ENCODE data around the gene ZSWIM4. TPM values are rescaled to one million over a fixed set of nuclear protein-coding genes. Genes with fewer than 3 reads are reported as not detected.
A peak's percentile ranks its signal among the peaks of the same experiment; 100 is the strongest.

ZSWIM4 gene
- total RNA-seq, 1 experiment from 2014 or later, result 8.7 TPM

GRCh38 chr19:13795595-13796300, 505 bp downstream of the ZSWIM4 start:
- no TSS peak for BruUV-seq (replicated peaks)
- intact Hi-C loops (cut with micrococcal nuclease; ENCODE audit: unreplicated experiment), result no loop called here
- ChIA-PET CTCF (no interaction called here), POLR2A (interaction anchor here (0.6 kb wide), 2 partner anchors 67 to 616 kb away, joined by 5 to 12 read pairs; no protein-coding TSS in a partner anchor)
- Histone ChIP-seq H3K27ac (ENCODE audit: low read length) (peak overlapping the region; percentile 83), H3K4me1 (ENCODE audit: control insufficient read depth, insufficient read depth, low read length) (peaks cover 17% of the 10 kb centered on the region), H3K4me3 (ENCODE audit: low read depth in 2 of 2, low read length in 2 of 2) (peak overlapping the region; percentile 68 to 74), H3K27me3 (ENCODE audit: control insufficient read depth, insufficient read depth, low read length) (no peaks in the 10 kb centered on the region), H3K9me3 (ENCODE audit: control insufficient read depth, insufficient read depth, low read depth, low read length) (no peaks in the 10 kb centered on the region), H3K36me3 (ENCODE audit: control insufficient read depth, insufficient read depth, low read length) (no peaks in the 10 kb centered on the region; the same call in 1 of the 2 replicates)
- in situ Hi-C loops (cut with HindIII; ENCODE audit: low pct_unique_long_range_greater_than_20kb, low sequenced_read_pairs), result no loop called here
- ATAC-seq, result peak; percentile 43
- no peak for DNase-seq (ENCODE audit: low read depth, low spot score)
- TF ChIP-seq TCF7L2 (IDR thresholded peaks at IDR 0.05; ENCODE audit: low read depth, low read length) (no peak), REST (IDR thresholded peaks at IDR 0.05; ENCODE audit: insufficient read depth in 1 of 2, low read depth in 2 of 2, low read length in 1 of 2) (no peak), POLR2AphosphoS5 (IDR thresholded peaks at IDR 0.05; ENCODE audit: low read depth, low read length) (no peak), SIN3A (IDR thresholded peaks at IDR 0.05; ENCODE audit: borderline replicate concordance, insufficient read depth, low read depth, low read length) (no peak; the same call in 1 of the 2 replicates)
- TF ChIP-seq, protein P1, sequence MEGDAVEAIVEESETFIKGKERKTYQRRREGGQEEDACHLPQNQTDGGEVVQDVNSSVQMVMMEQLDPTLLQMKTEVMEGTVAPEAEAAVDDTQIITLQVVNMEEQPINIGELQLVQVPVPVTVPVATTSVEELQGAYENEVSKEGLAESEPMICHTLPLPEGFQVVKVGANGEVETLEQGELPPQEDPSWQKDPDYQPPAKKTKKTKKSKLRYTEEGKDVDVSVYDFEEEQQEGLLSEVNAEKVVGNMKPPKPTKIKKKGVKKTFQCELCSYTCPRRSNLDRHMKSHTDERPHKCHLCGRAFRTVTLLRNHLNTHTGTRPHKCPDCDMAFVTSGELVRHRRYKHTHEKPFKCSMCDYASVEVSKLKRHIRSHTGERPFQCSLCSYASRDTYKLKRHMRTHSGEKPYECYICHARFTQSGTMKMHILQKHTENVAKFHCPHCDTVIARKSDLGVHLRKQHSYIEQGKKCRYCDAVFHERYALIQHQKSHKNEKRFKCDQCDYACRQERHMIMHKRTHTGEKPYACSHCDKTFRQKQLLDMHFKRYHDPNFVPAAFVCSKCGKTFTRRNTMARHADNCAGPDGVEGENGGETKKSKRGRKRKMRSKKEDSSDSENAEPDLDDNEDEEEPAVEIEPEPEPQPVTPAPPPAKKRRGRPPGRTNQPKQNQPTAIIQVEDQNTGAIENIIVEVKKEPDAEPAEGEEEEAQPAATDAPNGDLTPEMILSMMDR (IDR thresholded peaks at IDR 0.05), result no peak

DNA sequence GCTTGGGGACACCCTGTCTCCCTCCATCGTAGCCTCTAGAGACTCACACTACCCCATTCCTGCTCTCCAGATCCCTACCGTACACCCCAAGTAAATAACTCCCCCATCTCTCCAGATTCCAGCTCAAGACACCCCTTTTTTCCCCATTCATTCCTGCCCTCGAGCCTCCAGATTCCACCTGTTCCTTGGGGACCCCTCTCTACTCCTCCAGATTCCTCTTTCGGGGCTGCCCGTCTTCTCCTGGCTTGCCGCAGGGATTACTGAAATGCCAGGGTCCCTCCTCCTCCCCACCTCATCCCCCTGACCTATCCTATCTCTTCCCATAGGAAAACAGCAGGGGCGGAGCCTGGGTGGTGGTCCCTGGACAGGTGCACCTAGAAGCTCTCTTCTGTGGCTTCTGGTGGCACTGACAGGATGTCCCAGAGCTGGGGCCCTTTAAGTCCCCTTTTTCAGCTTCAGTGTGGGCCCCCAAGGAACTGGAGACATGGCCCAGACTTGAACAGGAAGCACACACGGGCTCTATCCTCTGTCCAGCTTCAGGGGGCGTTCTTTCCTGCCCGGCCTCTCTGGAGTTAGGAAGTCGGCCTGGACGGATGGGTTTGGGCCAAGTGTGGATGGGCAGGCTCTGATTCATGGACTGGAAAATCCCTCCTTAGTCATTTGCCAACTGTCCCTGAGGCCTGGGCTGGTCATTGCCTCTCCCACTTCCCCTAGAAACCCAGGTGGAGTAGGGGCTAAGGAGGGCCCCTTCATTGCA, 1.2 kb downstream of the ZSWIM4 start:
- intact Hi-C loops (cut with micrococcal nuclease; ENCODE audit: unreplicated experiment), result no loop called here
- in situ Hi-C loops (cut with HindIII; ENCODE audit: low pct_unique_long_range_greater_than_20kb, low sequenced_read_pairs), result no loop called here
- ATAC-seq (peak; percentile 66), DNase-seq (ENCODE audit: low read depth, low spot score) (no peak)
- Histone ChIP-seq H3K9me3 (ENCODE audit: control insufficient read depth, insufficient read depth, low read depth, low read length) (no peaks in the 10 kb centered on the region), H3K36me3 (ENCODE audit: control insufficient read depth, insufficient read depth, low read length) (no peaks in the 10 kb centered on the region; the same call in 1 of the 2 replicates), H3K4me3 (ENCODE audit: low read depth in 2 of 2, low read length in 2 of 2) (peak overlapping the region; percentile 68 to 74), H3K27me3 (ENCODE audit: control insufficient read depth, insufficient read depth, low read length) (no peaks in the 10 kb centered on the region), H3K27ac (ENCODE audit: low read length) (peak overlapping the region; percentile 83), H3K4me1 (ENCODE audit: control insufficient read depth, insufficient read depth, low read length) (peaks cover 17% of the 10 kb centered on the region)
- TF ChIP-seq, protein P1 (IDR thresholded peaks at IDR 0.05), result no peak
- TF ChIP-seq POLR2AphosphoS5 (IDR thresholded peaks at IDR 0.05; ENCODE audit: low read depth, low read length), result no peak
- TF ChIP-seq SIN3A (IDR thresholded peaks at IDR 0.05; ENCODE audit: borderline replicate concordance, insufficient read depth, low read depth, low read length), result no peak
- no peak for TF ChIP-seq TCF7L2 (IDR thresholded peaks at IDR 0.05; ENCODE audit: low read depth, low read length)
- TF ChIP-seq REST (IDR thresholded peaks at IDR 0.05; ENCODE audit: insufficient read depth in 1 of 2, low read depth in 2 of 2, low read length in 1 of 2), result no peak
- BruUV-seq (replicated peaks), result no TSS peak
- ChIA-PET CTCF (interaction anchor here (0.6 to 0.7 kb wide), 2 partner anchors 16 to 76 kb away, joined by 3 to 5 read pairs; no protein-coding TSS in a partner anchor), POLR2A (interaction anchor here (0.5 to 1.1 kb wide), 3 partner anchors 31 to 67 kb away, joined by 3 to 14 read pairs (median 12); no protein-coding TSS in a partner anchor)

Measured in Panc1 (cell line).